Stimulated activated CD8-positive, alpha-beta memory T cell treated with anti-CD3 and anti-CD28 coated beads, Interleukin-4, amount 100 ng/mL, for 1 hour (primary cell): ENCODE results near the gene ACCSL.

ENCODE experiments used
- DNase-seq, 2 donors: peaks; one replicate each; pipeline ENCODE4 v3.0.0-alpha.2; 2020; ENCODE audit warnings: low read depth in 2 of 2, low spot score in 1 of 2

The ACCSL gene

GRCh38 chr11:44047931-44048431 lies at the start of gene ACCSL:
ACCSL (plus strand) TSS chr11:44047981; CDS start chr11:44048037, 56 bp downstream.
- DNase-seq = no peak

- DNase-seq = no peak
These were observed 49.5 kb upstream of the ACCSL start for GRCh38 chr11:43998308-43998707.

- DNase-seq = no peak
These were observed 47.0 kb upstream of the ACCSL start for GRCh38 chr11:44000731-44001130.

GRCh38 chr11:44002191-44003093 lies 45.3 kb upstream of the ACCSL start:
- DNase-seq = no peak

GRCh38 chr11:44003736-44004451 lies 43.9 kb upstream of the ACCSL start:
- DNase-seq = no peak

- DNase-seq = no peak
These were observed 43.2 kb upstream of the ACCSL start for GRCh38 chr11:44004452-44005062.

GRCh38 chr11:44005063-44005701 lies 42.6 kb upstream of the ACCSL start:
- DNase-seq = no peak

- DNase-seq = no peak
These were observed 41.8 kb upstream of the ACCSL start for GRCh38 chr11:44005956-44006355.

- DNase-seq = no peak
These were observed 40.8 kb upstream of the ACCSL start for GRCh38 chr11:44006917-44007361.

GRCh38 chr11:44007481-44008087 lies 40.2 kb upstream of the ACCSL start:
- DNase-seq = no peak

GRCh38 chr11:44008088-44008501 lies 39.7 kb upstream of the ACCSL start:
- no peak for DNase-seq

GRCh38 chr11:44008698-44009097 lies 39.1 kb upstream of the ACCSL start:
- no peak for DNase-seq

- DNase-seq = no peak
These were observed 37.0 kb upstream of the ACCSL start for GRCh38 chr11:44010789-44011251.

GRCh38 chr11:44011797-44012196 lies 36.0 kb upstream of the ACCSL start:
- no peak for DNase-seq

GRCh38 chr11:44014968-44015623 lies 32.7 kb upstream of the ACCSL start:
- no peak for DNase-seq

- no peak for DNase-seq
These were observed 32.2 kb upstream of the ACCSL start for GRCh38 chr11:44015624-44016007.

- no peak for DNase-seq
These were observed 31.6 kb upstream of the ACCSL start for GRCh38 chr11:44016131-44016530.

GRCh38 chr11:44016546-44017442 lies 31.0 kb upstream of the ACCSL start:
- no peak for DNase-seq
